IMR-90 (cell line): ENCODE data around the gene PDE5A.

Source experiments
- POLR2A ChIP-seq: IDR thresholded peaks from 2 replicates; pipeline ENCODE4 v1.6.1; 2012; ENCODE audit warnings: mild to moderate bottlenecking, low read depth, low read length
- RAD21 ChIP-seq: IDR thresholded peaks from 2 replicates; pipeline ENCODE4 v1.6.1; 2012; ENCODE audit warnings: low read length, improper control_type of control experiment
- RFX5 ChIP-seq: IDR thresholded peaks from 2 replicates; pipeline ENCODE4 v1.8.0; 2012; ENCODE audit warnings: low read depth, mild to moderate bottlenecking, low read length, moderate library complexity
- TF ChIP-seq, protein P1 (sequence below): conservative IDR thresholded peaks from 2 replicates; pipeline ENCODE4 v1.5.1; 2012; ENCODE audit warnings: mild to moderate bottlenecking, low read depth, low read length, improper control_type of control experiment

DNA sequence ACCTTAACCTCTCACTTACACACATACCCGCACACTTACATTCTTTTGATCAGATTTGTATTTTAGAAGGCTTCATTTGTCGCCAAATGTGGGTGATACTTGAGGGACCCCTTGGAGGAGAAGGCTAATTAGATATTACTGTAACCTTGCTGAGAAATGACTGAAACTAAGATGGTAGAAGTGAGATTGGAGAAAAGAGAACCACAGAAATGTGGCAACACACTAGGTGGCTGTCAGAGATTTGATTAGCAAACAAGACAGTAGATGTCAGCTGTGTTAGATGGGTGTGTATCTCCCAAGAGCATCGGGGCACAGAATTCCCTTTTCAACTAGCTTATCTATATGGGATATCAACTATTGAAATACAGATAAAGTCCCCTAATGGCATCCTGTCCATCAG, 157.3 kb downstream of the PDE5A start:
- TF ChIP-seq, protein P1, sequence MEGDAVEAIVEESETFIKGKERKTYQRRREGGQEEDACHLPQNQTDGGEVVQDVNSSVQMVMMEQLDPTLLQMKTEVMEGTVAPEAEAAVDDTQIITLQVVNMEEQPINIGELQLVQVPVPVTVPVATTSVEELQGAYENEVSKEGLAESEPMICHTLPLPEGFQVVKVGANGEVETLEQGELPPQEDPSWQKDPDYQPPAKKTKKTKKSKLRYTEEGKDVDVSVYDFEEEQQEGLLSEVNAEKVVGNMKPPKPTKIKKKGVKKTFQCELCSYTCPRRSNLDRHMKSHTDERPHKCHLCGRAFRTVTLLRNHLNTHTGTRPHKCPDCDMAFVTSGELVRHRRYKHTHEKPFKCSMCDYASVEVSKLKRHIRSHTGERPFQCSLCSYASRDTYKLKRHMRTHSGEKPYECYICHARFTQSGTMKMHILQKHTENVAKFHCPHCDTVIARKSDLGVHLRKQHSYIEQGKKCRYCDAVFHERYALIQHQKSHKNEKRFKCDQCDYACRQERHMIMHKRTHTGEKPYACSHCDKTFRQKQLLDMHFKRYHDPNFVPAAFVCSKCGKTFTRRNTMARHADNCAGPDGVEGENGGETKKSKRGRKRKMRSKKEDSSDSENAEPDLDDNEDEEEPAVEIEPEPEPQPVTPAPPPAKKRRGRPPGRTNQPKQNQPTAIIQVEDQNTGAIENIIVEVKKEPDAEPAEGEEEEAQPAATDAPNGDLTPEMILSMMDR = no peak
- no peak for TF ChIP-seq RFX5
- no peak for TF ChIP-seq POLR2A
- no peak for TF ChIP-seq RAD21
